ENCODE data around the gene PTPN5. TPM values are rescaled to one million over a fixed set of nuclear protein-coding genes. Genes with fewer than 3 reads are reported as not detected.

Gene PTPN5
- total RNA-seq, 1 experiment from 2014 or later, result 1.4 TPM

DNA sequence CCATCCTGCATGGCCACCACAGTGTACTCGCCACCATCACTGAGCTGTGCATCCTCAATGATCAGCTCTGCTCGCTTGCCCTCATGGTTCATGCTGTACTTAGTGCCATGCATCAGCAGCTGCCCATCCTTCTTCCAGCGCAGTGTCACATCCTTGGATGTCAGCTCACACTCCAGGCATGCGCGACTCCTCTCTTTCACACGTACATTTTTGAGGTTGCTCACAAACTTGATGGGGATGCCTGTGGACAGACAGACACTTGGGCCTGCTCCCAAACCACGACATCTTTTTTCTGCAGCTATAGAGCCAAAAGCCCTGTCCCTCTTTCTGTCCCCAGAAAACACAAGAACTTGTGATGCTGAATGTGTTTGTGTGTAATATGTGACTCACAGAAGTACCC, 76.1 kb downstream of the PTPN5 start:
- Histone ChIP-seq H3K79me1 (ENCODE audit: insufficient read depth, low read depth, low read length, poor library complexity, severe bottlenecking) (no peaks in the 10 kb centered on the region), H3K14ac (ENCODE audit: insufficient read depth, low read length) (no peak overlapping the region), H3K23me2 (ENCODE audit: insufficient read length, low read depth, low read length, poor library complexity, severe bottlenecking) (no peaks in the 10 kb centered on the region), H3T11ph (ENCODE audit: low read length) (no peak overlapping the region), H3K27me3 (ENCODE audit: insufficient read depth, low read length) (peaks cover 3% of the 10 kb centered on the region; the same call in 1 of the 2 replicates), H2AK5ac (ENCODE audit: insufficient read length, low read length) (no peak overlapping the region), H3K27ac (ENCODE audit: insufficient read length, low read depth, low read length) (no peak overlapping the region), H4K8ac (replicated peaks; ENCODE audit: insufficient read length, low read depth, low read length) (no peak overlapping the region), H3K4me1 (ENCODE audit: insufficient read depth, low read length) (no peaks in the 10 kb centered on the region), H3K9ac (ENCODE audit: extremely low read depth, insufficient read length, low read length) (no peak overlapping the region), H3K56ac (ENCODE audit: insufficient read length, low read depth, low read length) (no peak overlapping the region), H4K20me1 (ENCODE audit: control insufficient read depth, insufficient read depth, insufficient read length) (no peaks in the 10 kb centered on the region), H4K5ac (ENCODE audit: insufficient read length, low read depth, low read length) (no peak overlapping the region), H2BK12ac (ENCODE audit: insufficient read length, low read depth, low read length) (no peak overlapping the region), H3K79me2 (ENCODE audit: insufficient read depth, low read length) (no peaks in the 10 kb centered on the region), H3K18ac (ENCODE audit: insufficient read length, low read depth, low read length) (no peak overlapping the region), H3K4ac (ENCODE audit: low read depth, low read length) (no peak overlapping the region), H3K9me3 (ENCODE audit: control insufficient read depth, low read depth, low read length) (no peaks in the 10 kb centered on the region), H3K4me2 (ENCODE audit: insufficient read depth, insufficient read length, low read length) (no peak overlapping the region), H2BK5ac (ENCODE audit: insufficient read length, low read length) (no peak overlapping the region), H2BK15ac (ENCODE audit: low read depth, low read length) (no peak overlapping the region), H4K91ac (ENCODE audit: insufficient read length, low read depth, low read length) (no peak overlapping the region), H3K23ac (ENCODE audit: insufficient read length, low read depth, low read length) (no peak overlapping the region), H2BK20ac (ENCODE audit: low read depth, low read length, poor library complexity, severe bottlenecking) (no peak overlapping the region), H2BK120ac (ENCODE audit: low read depth, low read length, poor library complexity, severe bottlenecking) (no peak overlapping the region), H2AFZ (ENCODE audit: low read length) (no peak overlapping the region)
- no peaks in the 10 kb centered on the region for H3K36me3 Mint-ChIP-seq (ENCODE audit: insufficient read depth in 1 of 3, low read depth in 3 of 3)
- no CpG with 5 or more reads among the region's 7 CpGs for WGBS (ENCODE audit: extremely low coverage, insufficient read length, low lambda C conversion rate)
- TF ChIP-seq, protein P1, sequence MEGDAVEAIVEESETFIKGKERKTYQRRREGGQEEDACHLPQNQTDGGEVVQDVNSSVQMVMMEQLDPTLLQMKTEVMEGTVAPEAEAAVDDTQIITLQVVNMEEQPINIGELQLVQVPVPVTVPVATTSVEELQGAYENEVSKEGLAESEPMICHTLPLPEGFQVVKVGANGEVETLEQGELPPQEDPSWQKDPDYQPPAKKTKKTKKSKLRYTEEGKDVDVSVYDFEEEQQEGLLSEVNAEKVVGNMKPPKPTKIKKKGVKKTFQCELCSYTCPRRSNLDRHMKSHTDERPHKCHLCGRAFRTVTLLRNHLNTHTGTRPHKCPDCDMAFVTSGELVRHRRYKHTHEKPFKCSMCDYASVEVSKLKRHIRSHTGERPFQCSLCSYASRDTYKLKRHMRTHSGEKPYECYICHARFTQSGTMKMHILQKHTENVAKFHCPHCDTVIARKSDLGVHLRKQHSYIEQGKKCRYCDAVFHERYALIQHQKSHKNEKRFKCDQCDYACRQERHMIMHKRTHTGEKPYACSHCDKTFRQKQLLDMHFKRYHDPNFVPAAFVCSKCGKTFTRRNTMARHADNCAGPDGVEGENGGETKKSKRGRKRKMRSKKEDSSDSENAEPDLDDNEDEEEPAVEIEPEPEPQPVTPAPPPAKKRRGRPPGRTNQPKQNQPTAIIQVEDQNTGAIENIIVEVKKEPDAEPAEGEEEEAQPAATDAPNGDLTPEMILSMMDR (conservative IDR thresholded peaks at IDR 0.05), result no peak
- H3K27me3 Mint-ChIP-seq (ENCODE audit: low read depth), result peaks cover 59% of the 10 kb centered on the region
- no peak overlapping the region for H3K4me3 Mint-ChIP-seq
- no peak overlapping the region for H3K27ac Mint-ChIP-seq
- H3K9me3 Mint-ChIP-seq, result no peaks in the 10 kb centered on the region
- H3K4me1 Mint-ChIP-seq, result peaks cover under 1 to 5% of the 10 kb centered on the region in 2 experiments
- DNase-seq, result no peak

Measured in H9 (cell line).